Measurements from ENCODE around the gene TENT5D.

DNA sequence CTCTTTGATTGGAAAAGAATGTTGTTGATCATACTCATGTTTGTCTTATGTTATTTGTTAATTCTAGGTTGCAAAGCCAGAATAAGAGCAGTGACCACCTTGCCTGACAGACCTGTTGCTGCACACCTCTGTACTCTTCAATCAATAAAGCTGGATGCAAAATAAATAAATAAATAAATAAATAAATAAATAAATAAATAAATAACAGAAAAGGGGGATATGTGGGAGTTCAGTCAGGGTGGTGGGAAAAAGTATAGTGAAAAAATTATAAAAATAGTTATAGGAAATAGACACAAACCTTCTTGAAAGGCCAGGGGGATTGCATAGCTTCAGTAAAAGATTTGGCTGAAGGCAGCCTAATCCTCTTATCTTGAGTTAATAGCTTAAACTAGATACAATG, 51.3 kb downstream of the TENT5D start:
- no peak for TF ChIP-seq CTCF (conservative IDR thresholded peaks at IDR 0.05)
- no peak for TF ChIP-seq ZFX (IDR thresholded peaks at IDR 0.05)

Data from C4-2B (cell line).